IMR-90 (cell line): ENCODE data around the gene GPR137. TPM values are rescaled to one million over a fixed set of nuclear protein-coding genes. Genes with fewer than 3 reads are reported as not detected.

ENCODE experiments used
- ATAC-seq: fragments of 200-7000 bp; cut with Tn5 transposase; 2 replicates; pipeline ENCODE4 v1.9.1; 2020; ENCODE audit warnings: low read depth, mild to moderate bottlenecking, moderate library complexity
- BruUV-seq: library from RNA; stranded (reverse); fragments of 400-500 nt; replicated peaks from 2 replicates; lab custom pipeline; 2021; lab: Mats Ljungman, UMichigan
- CTCF ChIA-PET: fragments of 300-600 bp; formaldehyde crosslinking; extraction: SDS; loops from one replicate; lab custom pipeline; 2021; ENCODE audit warnings: antibody characterized with exemption; lab: Yijun Ruan, JAX
- POLR2A ChIA-PET: fragments of 300-600 bp; sonication (Branson Sonifier 250); formaldehyde crosslinking; loops from one replicate; lab custom pipeline; 2022; ENCODE audit warnings: antibody characterized with exemption; ENCODE audit not compliant: unreplicated experiment; lab: Charles Lee
- DNase-seq: peaks from one replicate; pipeline ENCODE4 v3.0.0; 2013
- H2AFZ ChIP-seq: replicated peaks from 2 replicates; pipeline ENCODE3; 2013; ENCODE audit warnings: low read length, mild to moderate bottlenecking; ENCODE audit not compliant: poor library complexity
- H2AK5ac ChIP-seq: 2 replicates; pipeline ENCODE4 v1.6.1; 2013; ENCODE audit warnings: low read depth, low read length, inconsistent platforms
- H2AK9ac ChIP-seq: replicated peaks from 2 replicates; pipeline ENCODE3; 2013; ENCODE audit warnings: mild to moderate bottlenecking, low read depth, low read length, moderate library complexity; ENCODE audit not compliant: poor library complexity
- H2BK120ac ChIP-seq: 2 replicates; pipeline ENCODE4 v1.6.1; 2013; ENCODE audit warnings: low read depth, low read length, inconsistent platforms
- H2BK15ac ChIP-seq: 3 replicates; pipeline ENCODE4 v1.6.1; 2013; ENCODE audit warnings: low read depth, low read length, inconsistent platforms
- H2BK20ac ChIP-seq: 2 replicates; pipeline ENCODE4 v1.6.1; 2013; ENCODE audit warnings: low read depth, mild to moderate bottlenecking, inconsistent platforms, low read length, moderate library complexity
- H2BK5ac ChIP-seq: 2 replicates; pipeline ENCODE4 v1.6.1; 2013; ENCODE audit warnings: mild to moderate bottlenecking, low read depth, low read length, inconsistent platforms; ENCODE audit not compliant: poor library complexity, severe bottlenecking
- H3K14ac ChIP-seq: replicated peaks from 2 replicates; pipeline ENCODE4 v1.6.1; 2013; ENCODE audit warnings: low read depth, low read length, inconsistent platforms
- H3K18ac ChIP-seq: 2 replicates; pipeline ENCODE4 v1.6.1; 2013; ENCODE audit warnings: low read depth, low read length, control low read depth
- H3K23ac ChIP-seq: 2 replicates; pipeline ENCODE4 v1.6.1; 2013; ENCODE audit warnings: low read depth, low read length, inconsistent platforms
- H3K27ac ChIP-seq: 2 replicates; pipeline ENCODE4 v1.5.1; 2013; ENCODE audit warnings: mild to moderate bottlenecking, control low read depth, low read length; ENCODE audit not compliant: insufficient read depth
- H3K27me3 ChIP-seq: 2 replicates; pipeline ENCODE4 v1.6.1; 2013; ENCODE audit warnings: low read length; ENCODE audit not compliant: control insufficient read depth, insufficient read depth
- H3K36me3 ChIP-seq: 2 replicates; pipeline ENCODE4 v1.6.1; 2013; ENCODE audit warnings: low read length, mixed read lengths; ENCODE audit not compliant: control insufficient read depth, insufficient read depth
- H3K4ac ChIP-seq: 2 replicates; pipeline ENCODE4 v1.6.1; 2013; ENCODE audit warnings: low read depth, low read length, inconsistent platforms
- H3K4me1 ChIP-seq: 2 replicates; pipeline ENCODE4 v1.6.1; 2013; ENCODE audit warnings: low read length, mixed read lengths; ENCODE audit not compliant: control insufficient read depth, insufficient read depth
- H3K4me2 ChIP-seq: 2 replicates; pipeline ENCODE4 v1.6.1; 2013; ENCODE audit warnings: low read depth, mild to moderate bottlenecking, control low read depth, low read length, moderate library complexity
- H3K4me3 ChIP-seq: 2 replicates; pipeline ENCODE4 v1.5.1; 2013; ENCODE audit warnings: low read depth, mild to moderate bottlenecking, control low read depth, low read length, moderate library complexity; ENCODE audit not compliant: insufficient read depth
- H3K56ac ChIP-seq: 2 replicates; pipeline ENCODE4 v1.6.1; 2013; ENCODE audit warnings: low read length, inconsistent platforms; ENCODE audit not compliant: insufficient read depth; ENCODE audit errors: extremely low read depth
- H3K79me1 ChIP-seq, 2 experiments: 2 replicates each; pipeline ENCODE4 v1.6.1; 2013; ENCODE audit warnings: low read length in 2 of 2, inconsistent platforms in 1 of 2, low read depth in 1 of 2
- H3K9ac ChIP-seq: 2 replicates; pipeline ENCODE4 v1.6.1; 2013; ENCODE audit warnings: low read depth, low read length, control low read depth
- H3K9me1 ChIP-seq: 2 replicates; pipeline ENCODE4 v1.6.1; 2013; ENCODE audit warnings: low read length, inconsistent platforms; ENCODE audit not compliant: insufficient read depth
- H3K9me3 ChIP-seq: 2 replicates; pipeline ENCODE4 v1.6.1; 2013; ENCODE audit warnings: low read length; ENCODE audit not compliant: control insufficient read depth, insufficient read depth
- H4K20me1 ChIP-seq: 2 replicates; pipeline ENCODE4 v1.6.1; 2013; ENCODE audit warnings: low read length, inconsistent platforms; ENCODE audit not compliant: insufficient read depth
- H4K5ac ChIP-seq: 2 replicates; pipeline ENCODE4 v1.6.1; 2013; ENCODE audit warnings: mild to moderate bottlenecking, low read depth, low read length, control low read depth
- H4K8ac ChIP-seq, 2 experiments: 2 replicates each; pipeline ENCODE4 v1.6.1; 2013; ENCODE audit warnings: low read depth in 2 of 2, low read length in 2 of 2, control low read depth in 1 of 2, inconsistent platforms in 1 of 2
- H4K91ac ChIP-seq: 2 replicates; pipeline ENCODE4 v1.6.1; 2013; ENCODE audit warnings: low read depth, low read length, inconsistent platforms; ENCODE audit not compliant: insufficient read depth
- CHD1 ChIP-seq: IDR thresholded peaks from 2 replicates; pipeline ENCODE4 v1.6.1; 2012; ENCODE audit warnings: low read depth, low read length, improper control_type of control experiment
- RCOR1 ChIP-seq: IDR thresholded peaks from 2 replicates; pipeline ENCODE4 v1.6.1; 2012; ENCODE audit warnings: mild to moderate bottlenecking, low read length, improper control_type of control experiment; ENCODE audit not compliant: insufficient replicate concordance
- RFX5 ChIP-seq: IDR thresholded peaks from 2 replicates; pipeline ENCODE4 v1.8.0; 2012; ENCODE audit warnings: low read depth, mild to moderate bottlenecking, low read length, moderate library complexity
- WGBS, 2 experiments: methylation state at CpG; one replicate each; pipeline versions ENCODE4 v1.1.5 to v1.1.7; 2013; ENCODE audit warnings: missing lambda C conversion rate in 2 of 2; ENCODE audit not compliant: insufficient read length in 1 of 2; ENCODE audit errors: extremely low coverage in 2 of 2; 5-methylcytosine and 5-hydroxymethylcytosine counted together
- dilution Hi-C: fragments of 300-500 bp; cut with HindIII; formaldehyde crosslinking; loops from one replicate; pipeline ENCODE4 v1.14.3; 2018; ENCODE audit warnings: low sequenced_read_pairs; ENCODE audit not compliant: unreplicated experiment
- in situ Hi-C: fragments of 300-500 bp; cut with MboI; formaldehyde crosslinking; loops from 3 replicates; pipeline ENCODE4 v1.14.3; 2019; ENCODE audit warnings: low sequenced_read_pairs, inconsistent platforms, mixed read lengths
- intact Hi-C: fragments of 100-400 bp; cut with micrococcal nuclease; formaldehyde crosslinking; loops from 2 replicates; pipeline ENCODE4 v1.10.0; 2022
- polyA plus RNA-seq, 3 experiments: library from polyadenylated mRNA; depleted of rRNA; stranded (reverse); fragments of >200 nt; gene quantifications; 2 replicates each; pipeline ENCODE4 v1.2.3, GENCODE V29; 2012; ENCODE audit warnings: low replicate concordance in 1 of 3
- total RNA-seq: library from RNA; depleted of rRNA; stranded (reverse); fragments of >200 nt; gene quantifications from 2 replicates; pipeline ENCODE4 v1.2.3, GENCODE V29; 2012
- TF ChIP-seq, protein P1 (sequence below): conservative IDR thresholded peaks from 2 replicates; pipeline ENCODE4 v1.5.1; 2012; ENCODE audit warnings: mild to moderate bottlenecking, low read depth, low read length, improper control_type of control experiment

Gene GPR137
- total and polyA plus RNA-seq, 2 of the 4 experiments (the other 2 are of a cell fraction), result 3.6 to 26.0 TPM

DNA sequence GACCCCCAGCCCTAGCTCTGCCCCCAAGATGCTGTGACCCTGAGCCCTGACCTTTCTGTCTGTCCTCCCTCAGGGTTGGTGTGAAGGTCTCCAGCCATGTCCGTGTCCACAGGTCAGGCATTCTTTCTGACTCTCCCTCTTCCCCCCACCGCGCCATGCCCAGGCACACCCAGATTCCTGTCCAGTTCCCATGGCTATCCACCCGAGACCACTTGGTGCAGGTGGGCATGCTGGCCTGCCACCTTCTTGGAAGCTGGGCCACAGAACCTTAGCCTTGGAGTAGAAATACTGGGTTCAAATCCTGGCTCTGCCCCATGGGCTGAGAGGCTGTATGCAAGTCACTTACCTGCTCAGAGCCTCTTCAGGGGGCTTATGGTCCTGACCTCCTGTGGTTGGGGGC, 36.6 kb upstream of the GPR137 start:
- 100% methylated on average over 2 of the region's 4 CpGs; no CpG with 5 or more reads in 1 of the 2 experiments for WGBS, 2 experiments
- TF ChIP-seq RCOR1, result no peak
- no peak for TF ChIP-seq CHD1
- TF ChIP-seq, protein P1, sequence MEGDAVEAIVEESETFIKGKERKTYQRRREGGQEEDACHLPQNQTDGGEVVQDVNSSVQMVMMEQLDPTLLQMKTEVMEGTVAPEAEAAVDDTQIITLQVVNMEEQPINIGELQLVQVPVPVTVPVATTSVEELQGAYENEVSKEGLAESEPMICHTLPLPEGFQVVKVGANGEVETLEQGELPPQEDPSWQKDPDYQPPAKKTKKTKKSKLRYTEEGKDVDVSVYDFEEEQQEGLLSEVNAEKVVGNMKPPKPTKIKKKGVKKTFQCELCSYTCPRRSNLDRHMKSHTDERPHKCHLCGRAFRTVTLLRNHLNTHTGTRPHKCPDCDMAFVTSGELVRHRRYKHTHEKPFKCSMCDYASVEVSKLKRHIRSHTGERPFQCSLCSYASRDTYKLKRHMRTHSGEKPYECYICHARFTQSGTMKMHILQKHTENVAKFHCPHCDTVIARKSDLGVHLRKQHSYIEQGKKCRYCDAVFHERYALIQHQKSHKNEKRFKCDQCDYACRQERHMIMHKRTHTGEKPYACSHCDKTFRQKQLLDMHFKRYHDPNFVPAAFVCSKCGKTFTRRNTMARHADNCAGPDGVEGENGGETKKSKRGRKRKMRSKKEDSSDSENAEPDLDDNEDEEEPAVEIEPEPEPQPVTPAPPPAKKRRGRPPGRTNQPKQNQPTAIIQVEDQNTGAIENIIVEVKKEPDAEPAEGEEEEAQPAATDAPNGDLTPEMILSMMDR, result no peak
- no peak for TF ChIP-seq RFX5
- Histone ChIP-seq H4K5ac (no peak overlapping the region), H4K20me1 (peaks cover 21% of the 10 kb centered on the region), H2AK9ac (no peak overlapping the region), H3K36me3 (peaks cover 3% of the 10 kb centered on the region; the same call in 1 of the 2 replicates), H3K23ac (no peak overlapping the region), H3K56ac (no peak overlapping the region), H3K4me3 (no peak overlapping the region), H3K4ac (no peak overlapping the region; the same call in 1 of the 2 replicates), H3K27ac (no peak overlapping the region), H3K4me1 (peaks cover 13% of the 10 kb centered on the region), H4K8ac (no peak overlapping the region), H2AFZ (no peak overlapping the region), H2BK15ac (no peak overlapping the region), H3K27me3 (no peaks in the 10 kb centered on the region), H3K4me2 (no peak overlapping the region), H3K79me1 (peaks cover 8 to 36% of the 10 kb centered on the region in 2 experiments), H4K91ac (peak overlapping the region; percentile 41; the same call in 1 of the 2 replicates), H3K9ac (no peak overlapping the region), H2AK5ac (no peak overlapping the region), H2BK120ac (no peak overlapping the region), H3K9me1 (no peaks in the 10 kb centered on the region), H3K14ac (no peak overlapping the region), H2BK20ac (no peak overlapping the region), H3K9me3 (no peaks in the 10 kb centered on the region), H3K18ac (no peak overlapping the region), H2BK5ac (no peak overlapping the region)
- CTCF ChIA-PET, result no interaction called here
- no TSS peak for BruUV-seq
- dilution Hi-C loops, result no loop called here
- intact Hi-C loops, result no loop called here
- DNase-seq (no peak), ATAC-seq (no peak)
- in situ Hi-C loops, result no loop called here
- POLR2A ChIA-PET, result interaction anchor here (0.9 kb wide), 1 partner anchor 19 kb away, joined by 3 read pairs; no protein-coding TSS in a partner anchor
